GM21526 (cell line): ENCODE data around the gene SESN1.

ENCODE experiments used
- ATAC-seq: cut with Tn5 transposase; IDR thresholded peaks from one replicate; pipeline ENCODE4 v1.9.1; 2021; ENCODE audit warnings: moderate library complexity; ENCODE audit not compliant: unreplicated experiment, low FRiP score

The SESN1 gene

GRCh38 chr6:109036574-109037294 is 57.9 kb downstream of the SESN1 start:
- no peak for ATAC-seq

- no peak for ATAC-seq
These were observed 60.1 kb downstream of the SESN1 start for GRCh38 chr6:109034526-109034925.

DNA sequence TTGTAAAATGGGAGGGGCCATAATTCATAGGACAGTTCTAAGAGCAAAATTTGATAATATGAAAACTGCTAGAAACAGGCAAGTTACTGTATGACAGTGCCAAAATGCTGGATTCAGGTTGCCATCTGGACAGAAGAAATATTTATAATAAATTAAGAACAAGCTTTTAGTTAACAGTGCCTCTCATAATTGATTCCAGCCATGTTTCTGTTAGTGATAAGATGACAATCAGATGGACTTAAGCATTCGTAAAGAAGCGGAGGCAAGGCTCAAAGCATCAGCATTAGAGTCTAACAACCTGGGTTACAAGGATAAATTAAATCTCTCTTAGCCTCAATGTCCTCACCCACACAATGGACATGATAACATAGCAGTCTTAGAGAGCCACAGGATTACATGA is 61.0 kb downstream of the SESN1 start:
- no peak for ATAC-seq

DNA sequence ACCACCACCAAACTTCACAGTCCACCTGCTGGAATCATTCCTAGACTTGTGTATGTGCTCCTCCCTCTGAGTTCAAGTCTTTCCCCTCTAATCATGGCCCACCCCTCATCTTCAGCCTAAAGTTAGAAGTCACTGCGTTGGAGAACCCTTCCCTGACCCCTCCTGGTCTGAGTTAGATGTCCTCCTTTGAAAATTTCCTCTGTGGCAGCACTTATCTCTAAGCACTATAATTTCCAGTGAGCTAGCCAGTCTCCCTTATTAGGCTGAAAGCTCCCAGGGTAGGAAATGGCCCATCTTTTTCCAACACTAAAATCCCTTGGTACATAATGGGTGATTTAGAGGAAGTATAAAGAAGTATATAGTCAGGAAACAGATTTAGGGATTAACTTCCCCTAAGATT is 63.2 kb downstream of the SESN1 start:
- no peak for ATAC-seq

GRCh38 chr6:109029313-109029712 is 65.3 kb downstream of the SESN1 start:
- no peak for ATAC-seq

GRCh38 chr6:109028439-109028838 is 66.2 kb downstream of the SESN1 start:
- no peak for ATAC-seq

- no peak for ATAC-seq
These were observed 66.7 kb downstream of the SESN1 start for GRCh38 chr6:109027964-109028363.

DNA sequence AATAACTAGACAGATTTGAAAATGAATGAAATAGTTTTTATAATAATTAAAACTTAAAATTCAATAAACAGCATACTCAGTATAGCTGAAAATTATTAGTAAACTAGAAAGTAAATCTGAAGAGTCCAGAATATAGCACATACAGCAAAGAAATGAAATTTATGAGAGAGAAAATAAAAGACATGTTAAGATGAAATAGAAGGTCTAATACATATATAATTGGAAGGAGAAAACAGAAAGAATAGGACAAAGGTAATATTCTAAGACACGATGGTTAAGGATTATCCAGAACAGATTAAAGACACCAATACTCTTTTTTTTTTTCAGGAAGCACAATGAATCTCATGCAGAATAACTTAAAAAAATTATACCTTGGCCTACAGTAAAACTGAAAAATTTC is 69.0 kb downstream of the SESN1 start:
- no peak for ATAC-seq

- ATAC-seq = no peak
These were observed 69.9 kb downstream of the SESN1 start for GRCh38 chr6:109024784-109025183.

- no peak for ATAC-seq
These were observed 70.3 kb downstream of the SESN1 start for GRCh38 chr6:109024368-109024767.

- no peak for ATAC-seq
These were observed 71.2 kb downstream of the SESN1 start for GRCh38 chr6:109023356-109023925.

DNA sequence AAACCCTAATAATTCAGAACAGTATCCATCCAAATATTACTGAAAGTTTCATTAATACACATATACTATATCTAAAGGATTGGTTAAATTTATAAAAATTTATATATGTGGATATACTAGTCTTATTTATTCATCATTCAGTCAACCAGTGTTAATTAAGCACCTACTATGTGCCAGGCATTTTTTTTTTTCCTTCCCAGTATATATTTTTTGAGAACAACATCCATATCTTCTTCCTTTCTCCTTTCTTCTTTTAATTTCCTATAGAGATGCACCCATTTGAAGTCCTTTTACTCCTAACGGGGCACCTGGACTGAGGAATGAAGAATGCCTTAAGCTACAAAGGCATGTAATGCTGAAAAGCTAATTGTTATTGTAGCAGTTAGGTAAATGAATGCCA is 72.8 kb downstream of the SESN1 start:
- no peak for ATAC-seq

DNA sequence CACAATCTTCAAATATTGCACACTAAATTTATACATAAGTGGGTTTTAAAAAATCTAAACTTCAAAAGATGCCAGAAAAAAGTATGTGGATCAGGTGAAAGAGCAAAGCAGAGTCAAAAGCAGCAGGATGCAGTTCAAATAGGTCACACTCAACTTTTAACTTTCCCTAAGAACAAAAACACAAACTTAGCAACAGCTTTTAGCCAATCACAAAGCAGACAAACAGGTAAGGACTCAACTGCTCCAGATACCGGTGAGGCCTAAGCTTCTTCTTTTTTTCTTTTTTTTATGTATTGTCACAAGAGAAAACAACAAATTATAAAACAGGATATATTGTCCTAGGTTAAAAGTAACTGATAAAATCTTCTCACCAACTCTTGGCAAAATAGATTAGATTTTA is 74.7 kb downstream of the SESN1 start:
- ATAC-seq = no peak

GRCh38 chr6:109015176-109015575 is 79.5 kb downstream of the SESN1 start:
- ATAC-seq = no peak

DNA sequence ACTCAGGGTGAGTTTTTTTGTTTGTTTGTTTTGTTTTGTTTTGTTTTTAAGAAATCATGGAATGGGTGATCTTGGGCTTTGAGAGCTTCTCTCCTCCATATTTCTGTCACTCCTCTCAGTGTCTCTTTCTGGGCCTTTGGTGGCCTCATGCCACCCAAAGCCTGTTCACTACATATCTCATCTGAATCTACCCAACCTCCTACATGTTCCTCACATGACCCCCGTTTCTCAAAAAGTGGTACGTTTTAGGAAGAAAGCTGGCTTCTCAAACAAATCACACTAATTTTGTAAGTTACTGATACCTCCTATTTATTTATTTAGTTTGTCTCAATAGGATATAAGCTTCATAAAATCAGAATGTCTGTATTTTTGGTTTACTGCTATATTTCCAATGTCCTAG is 80.0 kb downstream of the SESN1 start:
- no peak for ATAC-seq

DNA sequence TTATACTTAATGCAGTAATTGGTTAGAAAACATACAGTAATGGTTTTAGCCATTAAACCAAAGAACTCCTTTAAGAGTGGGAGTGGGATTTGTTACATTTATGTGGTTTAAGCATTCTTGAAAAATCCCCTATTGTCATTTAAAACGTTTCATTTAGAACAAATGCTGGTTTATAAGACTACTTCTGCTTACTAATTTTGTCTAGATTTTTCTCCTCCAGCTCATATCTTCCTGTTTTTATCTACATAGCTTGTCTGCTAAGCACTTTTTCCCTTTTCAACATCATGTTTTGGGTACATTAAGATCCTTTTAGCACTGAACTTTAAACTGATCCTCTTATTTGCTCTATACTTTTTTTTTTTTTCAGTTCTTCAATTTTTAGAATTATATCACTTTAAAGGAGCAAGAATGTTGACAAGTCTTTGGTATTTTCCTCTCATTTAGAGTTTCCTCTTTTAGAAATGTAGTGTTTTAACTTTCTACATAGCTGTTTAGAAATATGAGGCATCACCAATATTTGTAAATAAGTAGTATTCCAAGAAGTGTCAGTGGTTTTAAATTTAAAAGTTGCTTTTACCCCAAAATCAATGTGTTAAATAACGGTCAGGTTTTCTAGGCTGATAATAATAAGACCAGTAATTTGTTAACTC is 80.9 kb downstream of the SESN1 start:
- no peak for ATAC-seq

GRCh38 chr6:109010705-109011102 is 83.9 kb downstream of the SESN1 start:
- ATAC-seq = no peak

DNA sequence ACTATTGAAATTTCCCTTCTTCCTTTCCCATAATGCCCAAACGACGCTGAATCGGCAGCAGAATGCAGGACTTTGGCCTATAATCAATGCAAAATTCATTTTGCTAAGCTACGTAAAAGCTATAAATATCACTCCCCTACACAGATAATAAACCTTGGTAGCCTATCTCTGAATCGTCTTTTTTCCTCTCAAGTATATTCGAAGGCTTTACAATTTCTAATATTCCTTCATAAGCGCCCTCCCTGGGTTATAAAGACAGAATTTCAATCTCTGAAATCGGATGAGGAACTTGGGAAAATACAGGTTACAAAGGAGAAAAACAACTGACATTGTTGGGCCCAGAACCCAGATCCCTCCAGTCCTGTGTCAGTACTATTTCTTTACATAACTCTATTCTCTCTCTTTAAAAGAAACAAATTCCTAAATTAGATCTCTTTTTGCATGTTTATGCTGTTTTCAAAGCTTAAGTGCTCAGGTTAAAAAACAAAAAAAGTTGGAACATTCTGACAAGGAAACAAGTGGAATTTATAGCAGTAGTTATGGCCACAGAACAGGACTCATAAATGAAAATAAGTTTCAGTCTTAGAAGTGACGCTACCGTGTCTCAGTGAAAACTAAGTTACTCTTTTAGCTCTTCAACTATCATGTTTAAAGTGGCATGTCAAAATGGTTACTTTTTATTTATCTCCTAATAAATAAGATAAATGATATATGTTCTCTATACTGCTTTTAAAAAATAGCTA is 84.5 kb downstream of the SESN1 start:
- ATAC-seq = no peak

DNA sequence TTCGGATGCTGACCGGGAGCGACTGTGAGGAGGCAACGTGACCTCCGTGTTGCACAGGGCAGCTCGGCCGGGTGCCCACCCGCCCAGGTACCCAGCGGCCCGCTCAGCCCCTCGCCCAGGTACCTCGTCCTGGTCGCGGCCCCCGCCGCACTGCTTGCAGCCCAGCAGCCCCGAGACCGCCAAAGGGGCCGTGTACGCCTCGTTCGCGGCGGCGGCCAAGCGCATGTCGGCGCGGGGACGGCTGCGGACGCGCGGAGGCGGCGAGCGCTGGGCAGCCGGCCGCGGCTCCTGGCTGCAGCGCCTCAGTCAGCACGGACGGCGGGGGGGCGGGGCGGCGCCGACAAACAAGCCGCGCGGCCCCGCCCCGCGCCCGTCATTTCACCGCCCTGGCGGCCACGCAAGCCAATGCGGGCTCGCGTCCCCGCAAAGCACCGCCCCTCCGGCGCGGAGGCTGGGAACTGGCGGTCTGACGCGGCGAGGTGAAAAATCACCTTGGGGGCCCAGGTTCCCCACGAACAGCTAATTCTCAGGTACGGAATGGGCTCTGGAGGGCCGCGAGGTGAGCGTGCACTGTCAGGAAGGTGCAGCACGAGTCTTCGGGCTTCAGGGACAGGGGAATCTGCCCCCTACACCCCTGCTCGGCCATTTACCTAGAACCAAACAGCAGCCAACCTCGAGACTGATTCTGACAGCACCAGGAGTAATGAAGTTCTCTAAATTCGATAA is 85.2 kb downstream of the SESN1 start:
- peak; percentile 95 for ATAC-seq

GRCh38 chr6:109008537-109009235 is 86.0 kb downstream of the SESN1 start:
- no peak for ATAC-seq
